Liver (tissue), 9 donors: ENCODE results near the gene AMPH. TPM values are rescaled to one million over a fixed set of nuclear protein-coding genes. Genes with fewer than 3 reads are reported as not detected.

Experiments used
- DNase-seq: peaks from one replicate; pipeline ENCODE4 v3.0.0-alpha.2; 2017; ENCODE audit warnings: low spot score
- H3K27ac ChIP-seq, 2 donors: one replicate each; pipeline ENCODE4 v1.7.0; 2013; ENCODE audit warnings: inconsistent platforms in 2 of 2, low read length in 2 of 2, control low read depth in 1 of 2, low read depth in 1 of 2, mild to moderate bottlenecking in 1 of 2
- H3K27me3 ChIP-seq, 4 donors: one replicate each; pipeline versions ENCODE4 v1.6.1 to v1.7.0; 2013; ENCODE audit warnings: low read length in 3 of 4, inconsistent platforms in 1 of 4, mild to moderate bottlenecking in 1 of 4, moderate library complexity in 1 of 4; ENCODE audit not compliant: control insufficient read depth in 4 of 4, insufficient read depth in 4 of 4
- H3K36me3 ChIP-seq, 4 donors: one replicate each; pipeline versions ENCODE4 v1.6.1 to v1.7.0; 2013; ENCODE audit warnings: low read length in 3 of 4, mild to moderate bottlenecking in 3 of 4, low read depth in 1 of 4, moderate library complexity in 1 of 4; ENCODE audit not compliant: control insufficient read depth in 4 of 4, insufficient read depth in 3 of 4
- H3K4me1 ChIP-seq, 4 donors: one replicate each; pipeline versions ENCODE4 v1.6.1 to v1.7.0; 2013; ENCODE audit warnings: low read length in 3 of 4, mild to moderate bottlenecking in 3 of 4, moderate library complexity in 1 of 4; ENCODE audit not compliant: control insufficient read depth in 4 of 4, insufficient read depth in 4 of 4
- H3K4me3 ChIP-seq, 3 donors: one replicate each; pipeline versions ENCODE4 v1.6.1 to v1.7.0; 2013; ENCODE audit warnings: low read length in 3 of 3, control low read depth in 1 of 3, low read depth in 1 of 3, mild to moderate bottlenecking in 1 of 3
- H3K9ac ChIP-seq, 2 donors: one replicate each; pipeline ENCODE4 v1.7.0; 2013; ENCODE audit warnings: low read length in 2 of 2, mild to moderate bottlenecking in 2 of 2, moderate library complexity in 2 of 2, control low read depth in 1 of 2, low read depth in 1 of 2
- H3K9me3 ChIP-seq, 4 donors: one replicate each; pipeline versions ENCODE4 v1.6.1 to v1.7.0; 2013; ENCODE audit warnings: low read length in 3 of 4; ENCODE audit not compliant: control insufficient read depth in 4 of 4
- ATF3 ChIP-seq: IDR thresholded peaks from 2 replicates; pipeline ENCODE4 v1.6.1; 2016; ENCODE audit warnings: antibody characterized with exemption
- EGR1 ChIP-seq, 2 donors: IDR thresholded peaks; 2 replicates each; pipeline ENCODE4 v1.6.1; 2016 to 2018; ENCODE audit warnings: antibody characterized with exemption in 2 of 2, low read depth in 2 of 2
- FOXA1 ChIP-seq: IDR thresholded peaks from 2 replicates; pipeline ENCODE4 v1.6.1; 2016; ENCODE audit warnings: antibody characterized with exemption
- FOXA2 ChIP-seq: IDR thresholded peaks from 2 replicates; pipeline ENCODE4 v1.6.1; 2016; ENCODE audit warnings: antibody characterized with exemption
- GABPA ChIP-seq, 2 donors: IDR thresholded peaks in 1 of 2; conservative IDR thresholded peaks in 1 of 2; 2 replicates each; pipeline ENCODE4 v1.6.1; 2016; ENCODE audit warnings: antibody characterized with exemption in 2 of 2, mild to moderate bottlenecking in 1 of 2, moderate library complexity in 1 of 2
- HNF4A ChIP-seq, 2 donors: conservative IDR thresholded peaks; 2 replicates each; pipeline ENCODE4 v1.6.1; 2016; ENCODE audit warnings: antibody characterized with exemption in 2 of 2, mild to moderate bottlenecking in 2 of 2
- HNF4G ChIP-seq: IDR thresholded peaks from 2 replicates; pipeline ENCODE4 v1.6.1; 2016; ENCODE audit warnings: antibody characterized with exemption
- JUND ChIP-seq, 2 donors: IDR thresholded peaks; 2 replicates each; pipeline ENCODE4 v1.6.1; 2016; ENCODE audit warnings: antibody characterized with exemption in 2 of 2
- MAX ChIP-seq: IDR thresholded peaks from 2 replicates; pipeline ENCODE4 v1.6.1; 2016; ENCODE audit warnings: antibody characterized with exemption
- NR2F2 ChIP-seq: IDR thresholded peaks from 2 replicates; pipeline ENCODE4 v1.6.1; 2016; ENCODE audit warnings: antibody characterized with exemption
- RAD21 ChIP-seq, 2 donors: IDR thresholded peaks; 2 replicates each; pipeline ENCODE4 v1.6.1; 2016; ENCODE audit warnings: antibody characterized with exemption in 2 of 2, mild to moderate bottlenecking in 2 of 2
- RXRA ChIP-seq, 2 donors: IDR thresholded peaks; 2 replicates each; pipeline ENCODE4 v1.6.1; 2017 to 2018; ENCODE audit warnings: antibody characterized with exemption in 2 of 2, mild to moderate bottlenecking in 1 of 2
- SP1 ChIP-seq: IDR thresholded peaks from 2 replicates; pipeline ENCODE4 v1.6.1; 2018; ENCODE audit warnings: antibody characterized with exemption, mild to moderate bottlenecking
- TAF1 ChIP-seq: conservative IDR thresholded peaks from 2 replicates; pipeline ENCODE4 v1.6.1; 2016; ENCODE audit warnings: antibody characterized with exemption, mild to moderate bottlenecking
- YY1 ChIP-seq: IDR thresholded peaks from 2 replicates; pipeline ENCODE4 v1.6.1; 2016; ENCODE audit warnings: antibody characterized with exemption, mild to moderate bottlenecking
- WGBS: extraction: QIAGEN DNeasy Blood & Tissue Kit; methylation state at CpG from one replicate; pipeline ENCODE4 v1.1.7; 2013; 5-methylcytosine and 5-hydroxymethylcytosine counted together
- polyA plus RNA-seq, 2 donors: library from polyadenylated mRNA; stranded (reverse) in 1 of 2; unstranded in 1 of 2; fragments of 200-250 nt in 1 of 2; fragments of >200 nt in 1 of 2; fragmentation: Nextera tagmentation in 1 of 2; extraction: Ambion mirVana in 1 of 2; gene quantifications; one replicate each; pipeline versions ENCODE4 v1.2.1 to v1.2.3, GENCODE V29; 2013 to 2015
- total RNA-seq, 2 donors: library from RNA; depleted of rRNA; stranded (reverse); fragments of >200 nt; gene quantifications; one replicate each; pipeline ENCODE4 v1.2.3, GENCODE V29; 2014
- TF ChIP-seq, protein P1 (sequence below): fragments of 150-350 bp; IDR thresholded peaks from 2 replicates; pipeline ENCODE4 v1.5.1; 2017; ENCODE audit warnings: improper control_type of control experiment, low read depth, low read length; ENCODE audit not compliant: missing input control
- TF ChIP-seq, protein P2 (sequence below): IDR thresholded peaks from 2 replicates; pipeline ENCODE4 v1.6.1; 2016; ENCODE audit warnings: antibody characterized with exemption
- TF ChIP-seq, protein P3 (sequence below): IDR thresholded peaks from 2 replicates; pipeline ENCODE4 v1.6.1; 2016; ENCODE audit warnings: antibody characterized with exemption, mild to moderate bottlenecking
- donor health status: healthy.
- donor health status: healthy.
- donor health status: healthy.
- donor health status: healthy.
- donor health status: healthy.

The AMPH gene
- total and polyA plus RNA-seq, 4 donors: 0.13 to 0.25 (median 0.20) TPM

DNA sequence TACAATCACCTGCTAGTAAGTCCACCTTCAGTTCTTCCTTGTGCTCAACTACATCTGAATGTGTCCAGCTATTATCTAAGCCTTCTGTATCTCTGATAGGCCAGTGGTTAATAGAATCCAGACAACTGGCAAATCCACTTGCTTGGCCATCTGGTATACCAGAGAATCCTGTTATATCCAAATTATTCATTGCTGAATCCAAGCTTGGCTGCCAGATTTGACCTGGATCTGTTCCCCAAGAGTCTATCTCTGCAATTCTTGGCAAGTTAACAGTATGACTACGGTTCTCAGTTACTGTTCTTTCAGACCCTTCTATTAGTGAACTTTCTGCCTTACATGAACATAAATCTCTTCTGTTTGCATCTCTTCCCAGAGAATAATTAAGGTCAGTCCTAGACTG is 203.1 kb downstream of the AMPH start:
- H3K27me3 ChIP-seq: no peaks in the 10 kb centered on the region
- H3K9ac ChIP-seq: no peak overlapping the region
- 78% methylated on average over 1 of the region's 1 CpG for WGBS
- no peak for DNase-seq
- H3K27ac ChIP-seq: no peak overlapping the region
- H3K9me3 ChIP-seq: no peaks in the 10 kb centered on the region
- H3K36me3 ChIP-seq: no peaks in the 10 kb centered on the region
- TF ChIP-seq, protein P1, sequence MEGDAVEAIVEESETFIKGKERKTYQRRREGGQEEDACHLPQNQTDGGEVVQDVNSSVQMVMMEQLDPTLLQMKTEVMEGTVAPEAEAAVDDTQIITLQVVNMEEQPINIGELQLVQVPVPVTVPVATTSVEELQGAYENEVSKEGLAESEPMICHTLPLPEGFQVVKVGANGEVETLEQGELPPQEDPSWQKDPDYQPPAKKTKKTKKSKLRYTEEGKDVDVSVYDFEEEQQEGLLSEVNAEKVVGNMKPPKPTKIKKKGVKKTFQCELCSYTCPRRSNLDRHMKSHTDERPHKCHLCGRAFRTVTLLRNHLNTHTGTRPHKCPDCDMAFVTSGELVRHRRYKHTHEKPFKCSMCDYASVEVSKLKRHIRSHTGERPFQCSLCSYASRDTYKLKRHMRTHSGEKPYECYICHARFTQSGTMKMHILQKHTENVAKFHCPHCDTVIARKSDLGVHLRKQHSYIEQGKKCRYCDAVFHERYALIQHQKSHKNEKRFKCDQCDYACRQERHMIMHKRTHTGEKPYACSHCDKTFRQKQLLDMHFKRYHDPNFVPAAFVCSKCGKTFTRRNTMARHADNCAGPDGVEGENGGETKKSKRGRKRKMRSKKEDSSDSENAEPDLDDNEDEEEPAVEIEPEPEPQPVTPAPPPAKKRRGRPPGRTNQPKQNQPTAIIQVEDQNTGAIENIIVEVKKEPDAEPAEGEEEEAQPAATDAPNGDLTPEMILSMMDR: no peak
- TF ChIP-seq, protein P2, sequence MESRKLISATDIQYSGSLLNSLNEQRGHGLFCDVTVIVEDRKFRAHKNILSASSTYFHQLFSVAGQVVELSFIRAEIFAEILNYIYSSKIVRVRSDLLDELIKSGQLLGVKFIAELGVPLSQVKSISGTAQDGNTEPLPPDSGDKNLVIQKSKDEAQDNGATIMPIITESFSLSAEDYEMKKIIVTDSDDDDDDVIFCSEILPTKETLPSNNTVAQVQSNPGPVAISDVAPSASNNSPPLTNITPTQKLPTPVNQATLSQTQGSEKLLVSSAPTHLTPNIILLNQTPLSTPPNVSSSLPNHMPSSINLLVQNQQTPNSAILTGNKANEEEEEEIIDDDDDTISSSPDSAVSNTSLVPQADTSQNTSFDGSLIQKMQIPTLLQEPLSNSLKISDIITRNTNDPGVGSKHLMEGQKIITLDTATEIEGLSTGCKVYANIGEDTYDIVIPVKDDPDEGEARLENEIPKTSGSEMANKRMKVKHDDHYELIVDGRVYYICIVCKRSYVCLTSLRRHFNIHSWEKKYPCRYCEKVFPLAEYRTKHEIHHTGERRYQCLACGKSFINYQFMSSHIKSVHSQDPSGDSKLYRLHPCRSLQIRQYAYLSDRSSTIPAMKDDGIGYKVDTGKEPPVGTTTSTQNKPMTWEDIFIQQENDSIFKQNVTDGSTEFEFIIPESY: no peak
- no peak for TF ChIP-seq GABPA (IDR thresholded peaks at IDR 0.05 in 1 of 2, conservative IDR thresholded peaks at IDR 0.05 in 1 of 2)
- TF ChIP-seq FOXA2: no peak
- no peak for TF ChIP-seq SP1
- no peak for TF ChIP-seq RAD21 (IDR thresholded peaks at IDR 0.05)
- TF ChIP-seq NR2F2: no peak
- no peak for TF ChIP-seq YY1
- no peak overlapping the region for H3K4me3 ChIP-seq
- no peaks in the 10 kb centered on the region for H3K4me1 ChIP-seq

GRCh38 chr7:38427279-38427955 is 203.8 kb downstream of the AMPH start:
- no peaks in the 10 kb centered on the region for H3K36me3 ChIP-seq
- TF ChIP-seq EGR1 (IDR thresholded peaks at IDR 0.05; ENCODE audit: low read depth in 2 of 2): no peak
- TF ChIP-seq ATF3: no peak
- TF ChIP-seq TAF1: no peak
- TF ChIP-seq FOXA2: no peak
- no peak for TF ChIP-seq HNF4G
- TF ChIP-seq HNF4A (conservative IDR thresholded peaks at IDR 0.05): no peak
- TF ChIP-seq, protein P1: no peak
- TF ChIP-seq, protein P2: no peak
- TF ChIP-seq SP1: no peak
- no peak for TF ChIP-seq NR2F2
- TF ChIP-seq GABPA (IDR thresholded peaks at IDR 0.05 in 1 of 2, conservative IDR thresholded peaks at IDR 0.05 in 1 of 2): no peak
- TF ChIP-seq YY1: no peak
- TF ChIP-seq, protein P3, sequence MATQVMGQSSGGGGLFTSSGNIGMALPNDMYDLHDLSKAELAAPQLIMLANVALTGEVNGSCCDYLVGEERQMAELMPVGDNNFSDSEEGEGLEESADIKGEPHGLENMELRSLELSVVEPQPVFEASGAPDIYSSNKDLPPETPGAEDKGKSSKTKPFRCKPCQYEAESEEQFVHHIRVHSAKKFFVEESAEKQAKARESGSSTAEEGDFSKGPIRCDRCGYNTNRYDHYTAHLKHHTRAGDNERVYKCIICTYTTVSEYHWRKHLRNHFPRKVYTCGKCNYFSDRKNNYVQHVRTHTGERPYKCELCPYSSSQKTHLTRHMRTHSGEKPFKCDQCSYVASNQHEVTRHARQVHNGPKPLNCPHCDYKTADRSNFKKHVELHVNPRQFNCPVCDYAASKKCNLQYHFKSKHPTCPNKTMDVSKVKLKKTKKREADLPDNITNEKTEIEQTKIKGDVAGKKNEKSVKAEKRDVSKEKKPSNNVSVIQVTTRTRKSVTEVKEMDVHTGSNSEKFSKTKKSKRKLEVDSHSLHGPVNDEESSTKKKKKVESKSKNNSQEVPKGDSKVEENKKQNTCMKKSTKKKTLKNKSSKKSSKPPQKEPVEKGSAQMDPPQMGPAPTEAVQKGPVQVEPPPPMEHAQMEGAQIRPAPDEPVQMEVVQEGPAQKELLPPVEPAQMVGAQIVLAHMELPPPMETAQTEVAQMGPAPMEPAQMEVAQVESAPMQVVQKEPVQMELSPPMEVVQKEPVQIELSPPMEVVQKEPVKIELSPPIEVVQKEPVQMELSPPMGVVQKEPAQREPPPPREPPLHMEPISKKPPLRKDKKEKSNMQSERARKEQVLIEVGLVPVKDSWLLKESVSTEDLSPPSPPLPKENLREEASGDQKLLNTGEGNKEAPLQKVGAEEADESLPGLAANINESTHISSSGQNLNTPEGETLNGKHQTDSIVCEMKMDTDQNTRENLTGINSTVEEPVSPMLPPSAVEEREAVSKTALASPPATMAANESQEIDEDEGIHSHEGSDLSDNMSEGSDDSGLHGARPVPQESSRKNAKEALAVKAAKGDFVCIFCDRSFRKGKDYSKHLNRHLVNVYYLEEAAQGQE: no peak
- no peak for TF ChIP-seq RAD21 (IDR thresholded peaks at IDR 0.05)
- no peak for TF ChIP-seq JUND (IDR thresholded peaks at IDR 0.05)
- TF ChIP-seq MAX: no peak
- TF ChIP-seq FOXA1: no peak
- no peak for TF ChIP-seq RXRA (IDR thresholded peaks at IDR 0.05)
- H3K4me3 ChIP-seq: no peak overlapping the region
- WGBS: 47% methylated on average over 4 of the region's 4 CpGs
- H3K9me3 ChIP-seq: no peaks in the 10 kb centered on the region
- no peaks in the 10 kb centered on the region for H3K4me1 ChIP-seq
- H3K9ac ChIP-seq: no peak overlapping the region
- DNase-seq: no peak
- no peak overlapping the region for H3K27ac ChIP-seq
- peaks cover 0 to 3% (median 0%) of the 10 kb centered on the region in 4 donors for H3K27me3 ChIP-seq
